ENCODE measurements around the gene CAMTA1.

- TF ChIP-seq CTCF (IDR thresholded peaks at IDR 0.05) (no peak), REST (IDR thresholded peaks at IDR 0.05; ENCODE audit: insufficient read depth in 1 of 2, low read depth in 2 of 2, low read length in 1 of 2) (no peak), SIN3A (IDR thresholded peaks at IDR 0.05; ENCODE audit: borderline replicate concordance, insufficient read depth, low read depth, low read length) (no peak), POLR2AphosphoS5 (IDR thresholded peaks at IDR 0.05; ENCODE audit: low read depth, low read length) (no peak), TCF7L2 (IDR thresholded peaks at IDR 0.05; ENCODE audit: low read depth, low read length) (no peak)
Measured at GRCh38 chr1:7474786-7475502, 689.7 kb downstream of the CAMTA1 start.
